Pulmonary artery endothelial cell (primary cell): ENCODE data around the gene CLCN3. TPM values are rescaled to one million over a fixed set of nuclear protein-coding genes. Genes with fewer than 3 reads are reported as not detected.
"Not testable (repeated sequence)": the region's sequence is repeated elsewhere in the genome, so short reads cannot be mapped to it uniquely, and the experiment has no call there.

Source experiments
- DNase-seq: peaks from one replicate; pipeline ENCODE4 v3.0.0-alpha.2; 2011; ENCODE audit warnings: low read depth, low spot score
- total RNA-seq: library from RNA; depleted of rRNA; stranded (reverse); fragments of >200 nt; gene quantifications from 2 replicates; pipeline ENCODE4 v1.2.3, GENCODE V29; 2014

CLCN3 gene
- total RNA-seq, 1 donor from 2014 or later, result 43.5 TPM

GRCh38 chr4:169617306-169617705 is 3.1 kb upstream of the CLCN3 start:
- DNase-seq, result no peak

- no peak for DNase-seq
These were observed 2.1 kb upstream of the CLCN3 start for GRCh38 chr4:169618286-169618685.

GRCh38 chr4:169618986-169619385 is 1.4 kb upstream of the CLCN3 start:
- no peak for DNase-seq

- DNase-seq, result no peak
These were observed 840 bp upstream of the CLCN3 start for GRCh38 chr4:169619518-169619957.

GRCh38 chr4:169620880-169621248 is 486 bp downstream of the CLCN3 start:
- no peak for DNase-seq

GRCh38 chr4:169621731-169622492 is 1.5 kb downstream of the CLCN3 start:
- DNase-seq, result no peak

GRCh38 chr4:169622566-169622965 is 2.2 kb downstream of the CLCN3 start:
- DNase-seq, result no peak

- DNase-seq, result not testable (repeated sequence)
These were observed 3.6 kb downstream of the CLCN3 start for GRCh38 chr4:169624012-169624411.

GRCh38 chr4:169625886-169626285 is 5.5 kb downstream of the CLCN3 start:
- DNase-seq, result no peak

GRCh38 chr4:169626331-169627282 is 6.2 kb downstream of the CLCN3 start:
- no peak for DNase-seq

GRCh38 chr4:169627307-169627706 is 6.9 kb downstream of the CLCN3 start:
- DNase-seq, result no peak

- no peak for DNase-seq
These were observed 8.2 kb downstream of the CLCN3 start for GRCh38 chr4:169628579-169628978.

GRCh38 chr4:169630069-169630468 is 9.7 kb downstream of the CLCN3 start:
- DNase-seq, result no peak

- no peak for DNase-seq
These were observed 12.5 kb downstream of the CLCN3 start for GRCh38 chr4:169632896-169633295.

- no peak for DNase-seq
These were observed 14.6 kb downstream of the CLCN3 start for GRCh38 chr4:169634975-169635374.

- no peak for DNase-seq
These were observed 20.0 kb downstream of the CLCN3 start for GRCh38 chr4:169640261-169640870.

GRCh38 chr4:169644802-169645201 is 24.4 kb downstream of the CLCN3 start:
- no peak for DNase-seq

GRCh38 chr4:169645627-169646026 is 25.2 kb downstream of the CLCN3 start:
- DNase-seq, result no peak

GRCh38 chr4:169649545-169650226 is 29.3 kb downstream of the CLCN3 start:
- no peak for DNase-seq

GRCh38 chr4:169650227-169650936 is 30.0 kb downstream of the CLCN3 start:
- DNase-seq, result no peak

GRCh38 chr4:169652535-169652934 is 32.2 kb downstream of the CLCN3 start:
- DNase-seq, result no peak
